Activated naive CD4-positive, alpha-beta T cell treated with Interleukin-2 at 50 U/mL for 16 hours (primary cell): ENCODE measurements around the gene FCN2.

Experiments
- DNase-seq: peaks from one replicate; pipeline ENCODE4 v3.0.0-alpha.2; 2020

Gene FCN2

DNA sequence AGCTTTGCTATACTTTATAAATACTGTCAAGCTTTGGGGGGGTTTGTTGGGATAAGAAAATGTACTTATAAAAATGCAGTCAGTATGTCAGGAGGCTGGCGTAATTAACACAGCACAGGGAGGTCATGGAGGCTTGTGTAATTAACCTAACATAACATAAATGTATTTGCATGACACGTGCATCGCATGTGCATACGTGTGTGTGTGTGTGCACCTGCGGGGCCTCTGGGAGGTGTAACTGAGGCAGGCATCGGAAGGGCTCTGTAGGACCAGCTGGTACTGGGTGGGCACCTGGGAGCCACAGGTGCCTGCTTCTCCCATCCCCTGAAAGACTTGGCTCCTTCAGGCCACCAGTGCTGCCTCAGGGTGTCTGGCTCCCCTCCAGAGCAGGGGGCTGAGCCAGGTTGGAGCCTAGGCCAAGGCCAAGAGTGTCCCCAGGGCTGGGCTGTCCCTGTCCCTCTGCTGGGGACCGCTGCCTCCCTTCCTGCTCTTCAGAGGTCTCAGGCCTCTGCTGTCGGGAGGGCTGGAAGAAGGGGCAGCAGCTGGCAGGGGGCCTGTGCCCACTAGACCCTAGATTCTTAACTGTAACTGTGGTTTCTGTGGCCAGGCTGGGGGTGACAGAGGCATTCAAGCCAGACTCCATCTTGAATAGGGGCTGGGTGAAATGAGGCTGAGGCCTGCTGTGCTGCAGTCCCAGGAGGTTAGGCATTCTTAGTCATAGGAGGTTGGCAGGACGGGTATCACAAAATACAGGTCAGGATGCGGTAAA lies 9.0 kb downstream of the FCN2 start:
- no peak for DNase-seq

DNA sequence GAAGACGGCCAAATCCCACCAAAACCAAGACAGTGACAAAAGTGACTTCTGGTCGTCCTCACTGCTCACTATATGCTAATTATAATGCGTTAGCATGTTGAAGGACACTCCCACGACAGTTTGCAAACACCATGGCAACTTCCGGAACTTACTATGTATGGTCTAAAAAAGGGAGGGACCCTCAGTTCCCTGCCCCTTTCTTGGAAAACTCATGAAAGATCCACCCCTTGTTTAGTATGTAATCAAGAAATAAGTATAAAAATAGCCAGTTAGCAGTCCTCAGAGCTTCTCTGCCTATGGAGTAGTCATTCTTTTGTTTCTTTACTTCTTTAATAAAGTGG lies 9.5 kb downstream of the FCN2 start:
- no peak for DNase-seq

DNA sequence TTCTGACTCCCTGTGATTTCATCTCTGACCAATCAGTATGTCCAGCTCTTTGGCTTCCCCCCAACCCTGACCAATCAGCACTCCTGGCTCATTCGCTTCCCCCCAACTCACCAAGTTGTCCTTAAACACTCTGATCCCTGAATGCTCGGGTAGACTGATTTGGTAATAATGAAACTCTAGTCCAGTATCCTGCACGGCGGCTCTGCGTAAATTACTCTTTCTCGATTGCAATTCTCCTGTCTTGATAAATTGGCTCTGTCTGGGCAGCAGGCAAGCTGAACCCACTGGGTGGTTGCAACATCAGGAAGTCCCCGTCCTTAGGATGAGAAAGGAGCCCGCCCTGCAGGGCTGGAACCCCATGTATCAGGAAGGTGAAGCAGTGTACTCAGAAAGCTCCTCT lies 10.4 kb downstream of the FCN2 start:
- DNase-seq, result no peak

DNA sequence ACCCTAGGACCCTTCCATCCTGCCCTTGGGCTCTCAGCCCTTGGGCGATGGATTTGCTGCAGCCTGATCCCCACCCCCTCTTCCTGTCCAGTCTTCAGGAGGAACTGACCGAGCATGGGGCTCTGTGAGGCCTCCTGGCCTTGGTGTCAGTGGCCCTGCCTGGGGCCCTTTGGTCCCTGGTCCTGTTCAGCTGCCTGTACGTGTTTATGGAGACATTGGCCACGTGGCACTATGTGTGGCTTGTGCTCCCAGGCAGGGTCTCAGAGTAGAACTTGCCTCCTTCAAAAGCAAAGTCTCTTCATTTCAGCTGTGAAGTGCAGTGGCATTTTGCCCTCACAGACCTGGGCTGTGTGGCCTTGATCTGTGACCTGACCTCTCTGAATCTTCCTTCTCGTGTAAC lies 11.1 kb downstream of the FCN2 start:
- DNase-seq, result no peak

DNA sequence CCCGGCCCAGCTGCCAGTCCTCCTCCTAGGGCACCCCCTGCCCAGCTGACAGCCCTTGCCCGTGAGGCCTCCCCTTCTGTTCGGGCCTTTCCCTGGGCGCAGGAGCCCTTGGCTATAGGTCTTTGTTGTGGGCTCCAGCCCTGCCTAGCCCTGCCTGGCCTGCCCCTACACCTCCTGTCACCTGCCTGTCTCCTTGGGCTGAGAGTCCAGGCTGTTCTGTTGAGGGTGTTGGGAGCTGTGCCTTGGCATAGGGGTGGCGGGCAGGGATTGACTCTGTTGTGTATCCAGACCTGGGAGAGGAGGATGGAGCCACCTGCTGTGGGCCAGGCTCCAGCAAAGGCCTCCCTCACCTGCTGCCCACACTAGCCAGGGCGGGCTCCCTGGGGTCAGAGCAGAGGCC lies 11.6 kb downstream of the FCN2 start:
- DNase-seq, result no peak

DNA sequence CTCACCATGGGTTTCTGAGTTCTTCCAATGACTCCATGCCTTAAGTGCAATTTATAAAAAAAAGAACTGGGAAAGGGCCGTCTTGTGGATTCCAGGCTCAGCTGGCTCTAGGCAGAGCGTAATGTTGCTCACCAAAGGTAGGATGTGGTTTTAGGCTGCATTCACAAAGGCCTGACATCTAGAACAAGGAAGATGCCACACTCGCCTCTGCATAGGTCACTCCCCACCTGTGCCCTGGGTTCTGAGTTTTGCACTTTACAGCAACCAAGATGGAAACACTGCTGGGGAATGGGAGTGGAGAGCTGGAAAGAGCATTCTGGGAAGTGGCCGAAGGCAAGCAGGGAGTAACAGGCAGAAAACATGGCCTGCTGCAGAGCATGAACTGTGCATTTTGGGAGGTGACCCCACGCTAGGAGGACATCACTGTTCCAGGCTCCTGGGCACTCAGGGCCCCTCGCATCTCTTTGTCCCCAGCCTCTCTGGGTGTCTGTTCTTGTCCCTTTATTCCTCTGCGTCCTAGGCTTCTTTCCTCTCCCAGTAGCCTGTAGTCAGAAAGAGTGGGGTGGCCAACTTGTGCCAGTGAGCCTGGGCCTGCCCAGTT lies 12.3 kb downstream of the FCN2 start:
- no peak for DNase-seq

DNA sequence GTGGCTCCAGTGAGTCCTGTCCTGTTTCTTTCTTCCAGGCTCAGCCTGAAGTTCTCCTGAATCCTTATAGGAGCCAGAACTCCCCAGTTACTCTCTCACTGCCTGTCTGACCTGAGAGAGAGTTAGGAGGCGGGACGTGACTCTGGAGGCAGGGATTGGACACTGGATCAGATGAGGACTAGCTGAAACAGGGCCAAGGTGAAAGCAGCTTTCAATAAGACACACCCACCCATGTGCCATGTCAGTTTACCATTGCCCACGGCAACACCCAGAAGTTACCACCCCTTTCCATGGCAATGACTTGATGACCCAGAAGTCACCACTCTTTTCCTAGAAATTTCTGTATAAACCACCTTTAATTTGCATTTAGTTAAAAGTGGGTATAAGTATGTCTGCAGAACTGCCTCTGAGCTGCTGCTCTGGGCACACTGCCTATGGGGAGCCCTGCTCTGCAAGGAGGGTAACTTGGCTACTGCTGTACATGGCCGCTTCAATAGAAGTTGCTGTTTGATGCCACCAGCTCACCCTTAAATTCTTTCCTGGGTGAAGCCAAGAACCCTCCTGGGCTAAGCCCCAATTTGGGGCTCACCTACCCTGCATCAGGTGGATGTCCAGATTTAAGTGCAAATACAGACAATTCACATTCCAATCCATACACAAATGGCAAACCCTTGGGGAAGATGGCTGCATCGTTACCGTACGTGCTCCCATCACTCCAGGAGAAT lies 13.7 kb downstream of the FCN2 start:
- no peak for DNase-seq

DNA sequence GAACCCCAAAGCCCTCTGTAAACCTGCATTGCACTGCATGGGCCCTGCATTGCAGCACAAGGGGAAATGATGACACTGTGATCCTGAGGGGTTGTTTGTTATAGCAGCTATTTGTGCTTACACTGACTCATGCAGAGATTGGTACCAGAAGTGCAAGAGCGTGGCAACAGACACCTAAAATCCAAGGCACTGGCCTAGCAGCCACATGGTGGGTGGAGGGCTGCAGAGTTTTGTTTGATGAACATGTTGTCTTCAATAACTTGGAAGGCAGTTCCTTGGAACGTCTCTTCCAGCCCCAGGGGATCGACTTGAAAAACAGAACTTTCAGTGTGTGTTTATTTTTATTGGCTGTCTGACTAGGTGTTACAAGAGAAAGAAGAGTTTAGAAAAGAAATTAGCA lies 14.5 kb downstream of the FCN2 start:
- no peak for DNase-seq

DNA sequence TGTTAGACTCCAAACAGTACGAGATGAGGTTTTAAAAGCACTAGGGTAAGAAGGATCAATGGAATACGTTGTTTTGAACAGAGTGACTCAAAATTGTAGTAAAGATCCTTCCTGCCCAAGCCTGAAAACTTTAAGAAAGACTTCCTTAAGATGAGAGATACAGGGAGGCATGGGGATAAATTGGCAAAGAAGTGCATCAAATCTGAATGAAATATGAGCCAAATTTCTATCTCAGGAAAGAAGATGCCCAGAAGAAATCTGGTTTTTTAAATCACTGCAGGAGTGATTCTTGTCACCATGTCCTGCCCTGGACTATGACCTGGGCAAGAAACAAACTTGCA lies 14.9 kb downstream of the FCN2 start:
- DNase-seq, result no peak

DNA sequence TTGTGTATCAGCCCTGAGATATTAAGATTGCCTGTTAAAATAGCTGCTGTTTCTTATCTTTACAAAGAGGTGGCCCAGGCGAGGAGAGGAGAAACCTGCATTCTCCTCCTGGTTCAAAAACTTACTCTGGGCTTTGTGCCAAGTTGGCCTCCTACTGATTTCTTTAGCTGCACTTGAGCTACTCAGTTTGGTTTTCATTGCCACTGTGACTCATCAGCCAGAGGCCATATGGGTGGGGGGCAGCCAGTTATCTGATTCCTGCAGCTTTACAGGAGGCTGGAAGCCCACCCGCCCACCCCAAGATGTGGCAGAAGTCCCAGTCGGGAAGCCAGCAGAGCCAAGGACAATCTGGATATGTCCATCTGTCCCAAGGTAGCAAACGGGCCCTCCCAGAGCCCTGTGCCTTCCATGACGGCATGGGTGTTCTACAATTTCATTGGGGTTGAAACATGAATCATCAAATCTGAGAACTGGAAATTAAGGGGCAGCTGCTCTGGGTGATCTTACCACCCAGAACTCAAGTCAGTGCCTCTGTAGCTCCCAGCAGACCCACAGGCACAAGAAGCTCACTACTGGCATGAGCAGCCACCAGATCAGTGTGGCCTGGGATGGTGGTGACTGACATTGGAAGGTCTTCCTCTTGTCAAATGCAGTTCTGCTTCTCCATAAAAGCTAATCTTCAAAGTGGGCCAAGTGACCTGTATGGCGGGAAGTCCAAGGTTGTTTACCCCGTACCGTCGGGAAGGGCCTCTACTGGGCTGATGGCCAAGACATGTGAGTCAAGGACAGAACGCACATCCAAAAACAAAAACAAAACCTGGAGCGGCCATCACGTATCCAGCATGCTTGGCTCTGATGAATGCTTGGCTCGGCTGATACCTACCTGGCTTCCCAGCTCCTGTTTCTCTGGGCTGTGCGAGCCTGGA lies 15.6 kb downstream of the FCN2 start:
- no peak for DNase-seq

DNA sequence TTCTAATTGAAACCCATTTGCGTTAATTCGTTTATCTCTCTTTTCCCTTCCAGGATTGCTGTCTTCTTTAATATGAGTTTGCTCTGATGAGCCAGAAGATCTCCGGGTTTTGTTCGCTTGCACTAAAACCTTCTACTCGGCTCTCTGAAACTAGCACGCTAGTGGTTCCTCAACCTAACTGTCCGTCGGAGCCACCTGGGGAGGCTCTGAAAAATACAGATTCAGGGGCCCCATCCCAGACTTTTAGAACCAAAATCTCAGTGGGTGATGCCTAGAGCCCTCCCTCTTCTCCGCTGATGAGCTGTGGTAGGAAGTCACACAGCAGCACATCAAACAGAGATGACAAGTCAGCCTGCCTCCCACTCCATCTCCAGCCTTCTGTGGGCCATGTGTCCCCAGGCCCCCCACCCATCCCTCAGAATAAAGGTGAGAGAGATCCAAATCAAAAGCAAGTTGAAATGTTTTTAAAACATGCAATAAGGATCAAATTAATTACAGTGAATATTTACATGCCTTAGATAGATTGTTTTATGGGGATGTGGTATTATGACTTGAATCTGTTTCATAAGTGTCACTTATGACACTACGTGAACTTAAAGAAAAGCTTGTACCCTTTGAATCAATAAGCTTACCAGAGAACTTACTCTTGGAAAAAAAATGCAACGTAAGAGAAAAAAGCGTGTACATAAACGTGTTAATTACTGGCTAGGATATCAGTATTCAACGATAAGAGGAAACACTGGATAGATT lies 16.4 kb downstream of the FCN2 start:
- DNase-seq, result no peak

DNA sequence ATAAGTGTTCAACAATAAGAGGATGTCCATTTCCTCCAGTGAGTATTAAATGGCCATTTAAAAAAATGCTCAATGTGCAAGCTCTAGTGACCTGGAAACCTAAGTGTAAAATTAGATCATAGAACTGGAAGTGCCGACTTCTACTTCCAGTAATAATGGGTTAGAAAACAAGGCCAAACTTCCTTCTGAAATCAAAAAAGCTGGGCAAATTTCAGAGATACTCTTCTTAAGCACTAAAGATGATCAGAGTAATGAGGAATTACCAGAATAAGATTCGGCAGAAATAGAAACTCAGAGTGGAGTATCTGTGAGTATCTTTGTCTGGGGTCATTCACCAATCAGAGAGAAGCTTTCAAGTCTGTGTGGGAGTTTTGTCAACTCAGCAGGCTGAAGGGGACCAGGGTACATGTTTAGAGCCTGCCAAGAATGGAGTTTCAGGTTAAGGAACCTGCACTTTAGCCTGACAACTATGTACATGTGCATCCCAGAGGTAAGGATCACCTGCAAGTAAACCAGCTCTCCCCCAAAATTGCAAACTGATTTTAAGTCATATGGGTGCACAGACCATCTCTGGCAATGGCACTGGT lies 17.1 kb downstream of the FCN2 start:
- DNase-seq, result no peak

DNA sequence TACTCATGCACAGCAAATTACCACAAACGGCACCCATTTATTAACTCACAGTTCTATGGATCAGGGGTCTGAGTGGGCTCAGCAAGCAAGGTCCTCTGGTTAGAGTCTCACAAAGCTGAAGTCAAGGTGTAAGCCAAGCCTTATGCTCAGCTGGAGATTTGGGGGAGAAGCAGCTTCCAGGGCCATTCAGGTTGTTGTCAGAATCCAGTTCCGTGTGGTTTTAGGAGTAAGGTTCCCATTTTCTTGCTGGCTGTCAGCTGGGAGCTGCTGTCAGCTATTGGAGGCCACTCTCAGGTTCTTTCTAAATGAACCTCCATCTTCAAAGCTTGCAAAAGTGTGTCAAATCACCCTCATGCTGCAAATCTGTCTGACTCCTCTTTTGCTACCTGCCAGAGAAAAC lies 17.7 kb downstream of the FCN2 start:
- DNase-seq, result no peak

DNA sequence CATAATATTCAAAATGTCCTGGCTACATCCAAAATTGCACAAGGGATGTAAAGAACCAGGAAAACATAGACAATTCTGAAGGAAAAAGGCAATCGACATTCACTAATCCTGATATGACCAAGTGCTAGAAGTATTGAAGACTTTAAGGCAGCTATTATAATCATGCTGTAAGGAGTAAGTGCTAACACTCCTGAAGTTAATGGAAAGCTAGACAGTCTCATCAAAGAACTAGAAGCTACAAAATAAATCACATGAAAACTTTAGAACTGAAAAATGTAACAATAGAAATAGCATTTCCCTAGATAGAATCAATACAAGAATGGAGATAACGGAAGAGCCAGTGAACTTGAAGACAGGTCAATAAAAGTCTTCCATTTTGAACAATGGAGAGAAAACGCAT lies 18.6 kb downstream of the FCN2 start:
- DNase-seq, result no peak

DNA sequence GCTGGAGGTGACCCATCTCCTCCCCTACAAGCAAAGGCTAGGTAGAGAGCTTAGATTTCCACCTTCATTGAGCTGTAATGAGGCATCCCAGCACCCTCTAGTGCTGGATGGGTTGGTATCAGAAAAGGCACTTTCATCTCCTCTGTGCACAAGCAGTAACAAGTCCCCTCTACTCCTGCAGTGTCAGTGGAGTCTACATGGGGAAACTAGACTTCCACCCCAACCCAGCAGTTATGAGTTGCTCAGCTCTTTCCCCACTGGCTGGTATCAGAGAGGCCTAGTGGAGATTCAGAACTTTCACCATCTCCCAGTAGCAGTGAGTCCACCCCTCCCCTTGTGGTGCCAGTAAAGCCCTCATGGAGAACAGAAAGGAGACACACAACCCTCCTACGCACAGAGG lies 19.2 kb downstream of the FCN2 start:
- no peak for DNase-seq

DNA sequence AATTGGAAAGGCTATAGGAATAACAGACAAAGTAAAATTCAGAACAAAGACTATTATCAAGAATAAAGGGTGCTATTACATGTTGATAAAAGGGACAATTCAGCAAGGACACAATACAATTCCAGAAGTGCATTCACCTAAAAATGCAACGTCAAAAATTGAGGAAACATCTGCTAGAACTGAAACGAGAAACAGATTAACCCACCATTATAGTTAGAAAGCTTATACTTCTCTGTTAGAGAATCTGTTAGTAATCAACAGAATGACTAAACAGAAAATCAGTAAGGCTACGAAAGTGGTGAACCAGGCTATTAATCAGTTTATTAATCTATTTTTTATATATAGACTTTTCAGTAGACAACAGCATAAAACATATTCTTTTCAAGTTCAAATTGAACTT lies 22.3 kb downstream of the FCN2 start:
- DNase-seq, result no peak

DNA sequence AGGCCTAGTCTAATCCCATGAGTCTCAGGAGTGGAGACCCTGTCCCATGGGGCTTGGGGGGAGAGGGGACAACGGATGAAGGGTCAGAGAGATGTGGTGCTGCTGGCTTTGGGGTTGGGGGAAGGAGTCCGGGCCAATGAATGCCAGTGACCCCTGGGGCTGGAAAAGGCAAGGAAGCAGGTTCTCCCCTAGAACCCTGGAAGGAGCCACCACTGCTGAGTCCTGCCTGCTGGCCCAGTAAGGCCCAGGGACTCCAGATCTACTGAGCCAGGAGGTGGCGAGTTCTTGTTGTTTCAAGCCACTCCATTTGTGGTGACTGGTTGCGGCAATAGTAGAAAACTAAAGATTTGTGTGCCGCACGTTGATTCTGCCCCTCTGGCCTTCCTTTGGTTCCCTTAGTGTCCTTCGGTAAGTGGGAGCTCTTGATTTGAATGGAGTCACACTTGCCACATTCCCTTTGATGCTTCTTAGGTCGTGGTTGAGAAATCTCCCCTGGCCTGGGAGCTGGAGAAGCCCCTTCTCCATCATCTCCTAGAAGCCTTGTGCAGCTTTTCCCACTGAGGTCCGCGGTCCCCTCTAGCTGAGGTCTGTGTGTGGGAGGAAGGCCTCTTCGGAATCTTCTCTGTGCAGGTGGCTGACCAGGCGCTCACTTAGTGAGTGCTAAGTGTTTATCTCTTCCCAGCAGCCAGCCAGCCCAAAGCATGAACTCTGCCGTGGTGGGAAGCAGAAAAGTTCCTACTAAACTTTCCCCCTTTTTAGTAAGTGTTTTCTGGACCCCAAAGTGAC lies 28.1 kb downstream of the FCN2 start:
- no peak for DNase-seq

DNA sequence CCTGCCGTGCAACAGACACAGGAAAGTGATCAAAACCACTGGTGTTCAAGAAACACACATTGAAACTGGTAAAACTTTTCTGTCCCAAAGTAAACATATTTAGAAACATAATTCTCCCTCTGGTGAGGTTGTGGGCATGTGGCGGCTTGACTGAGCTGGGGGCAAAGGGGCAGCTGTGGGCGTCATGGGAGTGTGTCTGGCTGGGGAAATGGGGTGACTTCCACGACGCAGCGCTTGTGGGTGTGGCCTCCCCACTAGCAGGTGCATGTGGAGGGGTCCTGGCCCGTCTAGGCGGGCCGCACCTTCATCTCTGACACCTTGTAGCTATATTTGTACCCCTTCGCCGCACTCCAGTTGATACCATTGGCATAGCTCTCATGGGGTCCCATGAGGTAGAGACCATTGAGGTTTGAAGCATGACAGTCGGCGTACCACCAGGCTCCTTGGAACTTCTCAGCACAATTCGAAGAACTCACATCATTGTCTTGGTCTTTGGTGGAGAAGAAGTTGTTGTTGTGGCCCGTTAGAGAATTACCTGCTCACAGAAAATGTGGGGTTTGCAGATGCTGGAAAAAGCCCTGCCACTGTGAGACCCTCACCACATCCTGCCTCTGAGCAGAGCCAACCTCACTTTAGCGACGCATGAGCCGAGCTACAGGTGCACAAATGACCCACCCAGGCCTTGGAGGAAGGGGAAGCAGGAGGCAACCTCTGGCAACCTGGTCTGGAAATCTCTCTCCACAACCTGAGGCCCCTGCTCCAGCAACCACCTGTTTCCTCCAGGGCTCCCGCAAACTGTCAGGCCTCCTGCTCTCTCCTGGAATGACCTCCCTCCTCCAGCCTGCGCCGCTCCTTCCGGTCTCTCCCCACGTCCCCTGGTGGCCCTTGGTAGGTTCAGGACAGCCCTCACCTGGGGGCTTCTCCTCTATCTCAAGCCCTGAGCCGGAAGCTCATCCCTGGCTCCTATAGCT lies 29.2 kb downstream of the FCN2 start:
- no peak for DNase-seq

DNA sequence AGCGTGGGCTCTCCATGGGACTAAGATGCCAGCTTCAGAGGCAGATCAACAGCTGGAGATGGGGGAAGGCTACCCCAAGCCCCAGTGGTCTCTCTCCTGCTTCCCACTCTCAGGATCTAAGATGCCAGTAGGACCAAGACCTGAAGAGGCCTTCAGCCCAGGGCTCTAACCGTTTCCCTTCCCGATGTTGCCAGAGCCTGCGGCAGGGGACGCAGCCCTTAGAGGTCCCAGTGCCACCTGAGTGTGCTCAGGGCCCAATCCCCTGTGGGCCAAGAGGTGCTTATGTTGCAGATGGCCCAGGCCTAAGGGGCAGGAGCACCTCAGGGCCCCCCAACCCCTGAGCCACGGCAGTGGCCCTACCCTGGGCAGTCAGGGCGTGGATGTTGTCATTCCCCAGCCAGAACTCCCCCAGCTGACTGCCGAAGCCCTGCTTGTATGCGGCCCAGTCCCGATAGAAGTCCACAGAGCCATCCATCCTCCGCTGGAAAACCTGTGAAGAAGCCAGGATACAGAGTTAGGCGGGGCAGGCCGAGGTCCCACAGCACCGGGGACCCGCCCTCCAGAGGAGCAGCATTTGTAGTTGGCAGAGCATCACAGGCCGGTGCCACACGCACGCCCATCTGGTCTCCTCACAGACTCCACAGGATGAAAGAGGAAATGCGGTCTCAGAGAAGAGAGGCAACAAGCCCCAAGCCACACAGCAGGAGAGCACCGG lies 31.7 kb downstream of the FCN2 start:
- no peak for DNase-seq
